NCI-H2081 (cell line): ENCODE data around the gene TXNRD2.

Experiments used
- DNase-seq, 2 experiments: peaks; one replicate each; lab custom pipeline; 2025; lab: John Stamatoyannopoulos, UW

Gene TXNRD2

GRCh38 chr22:19966908-19967750 is 25.5 kb upstream of the TXNRD2 start:
- DNase-seq: no peak

GRCh38 chr22:19965771-19966709 is 24.4 kb upstream of the TXNRD2 start:
- peak; percentile 59 to 78 for DNase-seq

GRCh38 chr22:19964701-19965386 is 23.2 kb upstream of the TXNRD2 start:
- DNase-seq: no peak

- DNase-seq: no peak
These were observed 22.4 kb upstream of the TXNRD2 start for GRCh38 chr22:19963863-19964642.

GRCh38 chr22:19962909-19963806 is 21.5 kb upstream of the TXNRD2 start:
- no peak for DNase-seq

GRCh38 chr22:19962246-19962908 is 20.8 kb upstream of the TXNRD2 start:
- peak; percentile 70 to 81 for DNase-seq

GRCh38 chr22:19961868-19962245 is 20.2 kb upstream of the TXNRD2 start:
- no peak for DNase-seq

GRCh38 chr22:19961201-19961580 is 19.6 kb upstream of the TXNRD2 start:
- DNase-seq: no peak

GRCh38 chr22:19960491-19961200 is 19.0 kb upstream of the TXNRD2 start:
- DNase-seq: no peak

- no peak for DNase-seq
These were observed 18.2 kb upstream of the TXNRD2 start for GRCh38 chr22:19959587-19960490.

GRCh38 chr22:19959043-19959586 is 17.5 kb upstream of the TXNRD2 start:
- DNase-seq: no peak

- no peak for DNase-seq
These were observed 16.7 kb upstream of the TXNRD2 start for GRCh38 chr22:19958083-19959042.

GRCh38 chr22:19957445-19957844 is 15.8 kb upstream of the TXNRD2 start:
- DNase-seq: no peak

GRCh38 chr22:19955241-19956128 is 13.9 kb upstream of the TXNRD2 start:
- no peak for DNase-seq

GRCh38 chr22:19951346-19951745 is 9.7 kb upstream of the TXNRD2 start:
- DNase-seq: no peak
